H7 (cell line): ENCODE measurements around the gene CNR2. TPM values are rescaled to one million over a fixed set of nuclear protein-coding genes. Genes with fewer than 3 reads are reported as not detected.
A peak's percentile ranks its signal among the peaks of the same experiment; 100 is the strongest.
"Not testable (repeated sequence)": the region's sequence is repeated elsewhere in the genome, so short reads cannot be mapped to it uniquely, and the experiment has no call there.

Experiments used
- DNase-seq: peaks from one replicate; pipeline ENCODE4 v3.0.0; 2012
- H3K27me3 ChIP-seq: 2 replicates; pipeline ENCODE4 v1.6.0; 2011; ENCODE audit warnings: mild to moderate bottlenecking, low read length; ENCODE audit not compliant: control insufficient read depth, insufficient read depth
- H3K36me3 ChIP-seq: replicated peaks from 2 replicates; pipeline ENCODE4 v1.5.1; 2011; ENCODE audit warnings: low read length; ENCODE audit not compliant: control insufficient read depth, insufficient read depth
- H3K4me3 ChIP-seq: 2 replicates; pipeline ENCODE4 v1.5.1; 2011; ENCODE audit warnings: low read depth, mild to moderate bottlenecking, control low read depth, low read length, moderate library complexity; ENCODE audit not compliant: insufficient read depth
- total RNA-seq: library from RNA; depleted of rRNA; stranded (reverse); fragments of >200 nt; shearing (Covaris generic); gene quantifications from 2 replicates; pipeline ENCODE4 v1.2.3, GENCODE V29; 2014; rRNA removed

CNR2 gene
- total RNA-seq, result not detected in 2 replicates

- Histone ChIP-seq H3K27me3 (peaks cover 1% of the 10 kb centered on the region; the same call in 1 of the 2 replicates), H3K36me3 (no peaks in the 10 kb centered on the region), H3K4me3 (no peak within 1 kb of the TSS)
- DNase-seq, result no peak
Observed at GRCh38 chr1:23913212-23913880, at the start of gene CNR2. TSS of gene CNR2 (minus strand) at chr1:23913362. CDS start at chr1:23875617, 37,745 bp downstream.

GRCh38 chr1:23960291-23961020, 47.3 kb upstream of the CNR2 start:
- Histone ChIP-seq H3K36me3 (peaks cover 1% of the 10 kb centered on the region), H3K4me3 (peak overlapping the region; percentile 85), H3K27me3 (no peaks in the 10 kb centered on the region)
- no peak for DNase-seq

- Histone ChIP-seq H3K36me3 (peaks cover 1% of the 10 kb centered on the region), H3K4me3 (peak within 1 kb of the TSS; percentile 85), H3K27me3 (no peaks in the 10 kb centered on the region)
- peak; percentile 99 for DNase-seq
Observed at GRCh38 chr1:23959461-23960290, 46.5 kb upstream of the CNR2 start, which contains the start of gene PNRC2. TSS of gene PNRC2 (plus strand) at chr1:23959828. CDS start at chr1:23961458, 1,630 bp downstream.

DNA sequence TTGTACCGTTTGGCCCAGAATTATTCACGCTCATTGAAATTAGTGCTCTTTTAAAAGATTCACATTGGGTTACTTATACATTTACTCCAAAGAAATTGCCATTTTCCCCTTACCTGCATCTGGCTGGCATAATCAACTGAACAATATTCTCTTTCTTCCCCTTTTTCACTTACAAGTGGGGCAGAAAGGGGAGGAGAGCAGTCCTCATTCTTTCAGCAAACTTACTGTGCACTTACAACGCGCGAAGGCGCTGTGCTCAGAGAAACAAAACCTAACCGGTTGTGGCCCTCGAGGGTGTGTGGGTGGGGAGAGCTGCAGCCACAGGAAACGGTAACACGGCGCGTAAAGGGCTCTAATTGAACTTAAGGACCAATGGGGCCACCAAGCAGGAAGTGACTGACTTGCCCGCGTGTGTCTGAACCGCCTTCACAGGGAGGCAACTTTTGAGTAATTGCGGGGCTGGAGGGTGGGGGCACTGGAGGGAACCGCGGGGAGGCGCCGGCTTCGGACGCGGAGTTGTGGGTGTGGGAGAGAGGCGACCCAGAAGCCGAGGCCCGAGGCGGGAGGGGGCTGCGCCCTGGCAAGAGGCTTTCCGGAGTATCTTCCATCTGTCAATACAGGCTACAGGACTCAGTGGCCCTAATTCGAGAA, 45.8 kb upstream of the CNR2 start:
- peak; percentile 85 for DNase-seq
- Histone ChIP-seq H3K4me3 (peak overlapping the region; percentile 85), H3K36me3 (peaks cover 1% of the 10 kb centered on the region), H3K27me3 (no peaks in the 10 kb centered on the region)

DNA sequence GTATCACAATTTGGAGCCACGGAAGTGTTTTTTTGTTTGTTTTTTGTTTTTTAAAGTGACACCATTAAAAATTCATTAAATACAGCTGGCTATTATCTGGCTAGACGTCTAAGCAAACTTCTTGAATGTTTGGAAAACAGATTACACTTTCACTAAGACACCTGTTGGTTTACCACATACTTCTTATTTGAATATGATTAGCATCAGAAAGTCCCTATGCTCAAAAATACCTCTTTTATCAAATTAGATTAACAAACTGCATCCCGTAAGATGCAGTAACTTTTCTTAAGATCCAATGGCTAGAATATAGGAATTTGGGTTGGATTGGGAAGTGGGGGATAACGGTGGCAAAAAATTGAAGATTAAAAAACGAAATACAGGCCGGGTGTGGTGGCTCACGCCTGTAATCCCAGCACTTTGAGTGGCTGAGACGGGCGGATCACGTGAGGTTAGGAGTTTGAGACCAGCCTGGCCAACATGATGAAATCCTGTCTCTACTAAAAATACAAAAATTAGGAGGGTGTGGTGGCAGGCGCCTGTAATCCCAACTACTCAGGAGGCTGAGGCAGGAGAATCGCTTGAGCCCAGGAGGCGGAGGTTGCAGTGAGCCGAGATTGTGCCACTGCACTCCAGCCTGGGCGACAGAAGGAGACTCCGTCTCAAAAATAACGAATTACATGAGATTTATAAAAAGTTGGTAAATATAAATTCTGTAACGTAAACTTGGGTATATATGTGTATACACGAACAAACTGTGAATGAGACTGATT, 45.1 kb upstream of the CNR2 start:
- H3K27me3 ChIP-seq, DNase-seq, H3K36me3 ChIP-seq: not testable (repeated sequence)
- H3K4me3 ChIP-seq, result peak overlapping the region; percentile 85

GRCh38 chr1:23957096-23957495, 43.9 kb upstream of the CNR2 start:
- Histone ChIP-seq H3K27me3 (no peaks in the 10 kb centered on the region), H3K36me3 (peaks cover 1% of the 10 kb centered on the region), H3K4me3 (no peak overlapping the region)
- DNase-seq, result no peak

GRCh38 chr1:23953020-23953419, 39.9 kb upstream of the CNR2 start:
- Histone ChIP-seq H3K36me3 (no peaks in the 10 kb centered on the region), H3K27me3 (no peaks in the 10 kb centered on the region), H3K4me3 (no peak overlapping the region)
- no peak for DNase-seq

GRCh38 chr1:23947366-23947765, 34.2 kb upstream of the CNR2 start:
- Histone ChIP-seq H3K27me3 (no peaks in the 10 kb centered on the region), H3K4me3 (no peak overlapping the region), H3K36me3 (no peaks in the 10 kb centered on the region)
- DNase-seq, result no peak

- H3K4me3 ChIP-seq, result no peak overlapping the region
- DNase-seq, result peak; percentile 83
- no peaks in the 10 kb centered on the region for H3K27me3 ChIP-seq
- no peaks in the 10 kb centered on the region for H3K36me3 ChIP-seq
Observed at GRCh38 chr1:23936481-23937176, 23.5 kb upstream of the CNR2 start.

GRCh38 chr1:23931491-23931880, 18.3 kb upstream of the CNR2 start:
- no peaks in the 10 kb centered on the region for H3K36me3 ChIP-seq
- no peak overlapping the region for H3K4me3 ChIP-seq
- H3K27me3 ChIP-seq, result no peaks in the 10 kb centered on the region
- no peak for DNase-seq

- no peaks in the 10 kb centered on the region for H3K27me3 ChIP-seq
- no peak for DNase-seq
- no peaks in the 10 kb centered on the region for H3K36me3 ChIP-seq
- H3K4me3 ChIP-seq, result no peak overlapping the region
Observed at GRCh38 chr1:23930861-23931490, 17.8 kb upstream of the CNR2 start.

GRCh38 chr1:23930270-23930669, 17.1 kb upstream of the CNR2 start:
- no peak for DNase-seq
- Histone ChIP-seq H3K4me3 (no peak overlapping the region), H3K27me3 (no peaks in the 10 kb centered on the region), H3K36me3 (no peaks in the 10 kb centered on the region)

DNA sequence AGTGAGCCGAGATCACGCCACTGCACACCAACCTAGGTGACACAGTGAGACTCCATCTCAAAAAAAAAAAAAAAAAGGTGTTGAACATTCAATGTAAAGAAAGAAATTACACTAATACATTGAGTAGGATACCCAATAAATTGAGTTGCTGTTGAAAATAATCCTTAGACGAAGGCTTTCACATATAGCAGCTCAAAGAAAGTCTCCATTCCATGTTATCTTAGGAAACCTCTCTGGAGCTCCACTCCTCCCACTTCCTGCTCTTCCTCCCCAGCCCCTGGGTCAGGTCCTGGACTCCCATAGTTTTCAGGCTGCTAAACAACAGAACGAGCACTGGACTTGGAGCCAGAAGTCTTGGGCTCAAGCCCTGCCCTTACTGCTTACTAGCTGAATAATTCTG, 15.6 kb upstream of the CNR2 start:
- H3K36me3 ChIP-seq, result no peaks in the 10 kb centered on the region
- no peaks in the 10 kb centered on the region for H3K27me3 ChIP-seq
- DNase-seq, result no peak
- no peak overlapping the region for H3K4me3 ChIP-seq
